Kidney (tissue), 14 donors: Measurements from ENCODE around the gene KIAA0586. TPM values are rescaled to one million over a fixed set of nuclear protein-coding genes. Genes with fewer than 3 reads are reported as not detected.

Experiments used
- DNase-seq, 5 donors: peaks; one replicate each; pipeline ENCODE4 v3.0.0-alpha.2; 2013 to 2020
- FAIRE-seq: peaks from 2 replicates; lab custom pipeline; 2012; peaks lifted over from hg19 to GRCh38; lab: Jason Lieb, UNC
- H3K27ac ChIP-seq, 2 donors: one replicate each; pipeline ENCODE4 v1.7.0; 2013; ENCODE audit warnings: low read depth in 2 of 2, low read length in 2 of 2, inconsistent platforms in 1 of 2
- H3K27me3 ChIP-seq: one replicate; pipeline ENCODE4 v1.7.1; 2013; ENCODE audit warnings: low read length, inconsistent platforms; ENCODE audit not compliant: control insufficient read depth, insufficient read depth
- H3K36me3 ChIP-seq, 3 donors: one replicate each; pipeline versions ENCODE4 v1.7.0 to v1.7.1; 2013; ENCODE audit warnings: low read length in 3 of 3, control low read depth in 1 of 3, inconsistent platforms in 1 of 3; ENCODE audit not compliant: insufficient read depth in 3 of 3, control insufficient read depth in 2 of 3
- H3K4me1 ChIP-seq, 3 donors: one replicate each; pipeline versions ENCODE4 v1.7.0 to v1.7.1; 2013; ENCODE audit warnings: low read length in 3 of 3, inconsistent platforms in 1 of 3, low read depth in 1 of 3; ENCODE audit not compliant: control insufficient read depth in 2 of 3, insufficient read depth in 2 of 3
- H3K4me3 ChIP-seq, 3 donors: one replicate each; pipeline versions ENCODE4 v1.7.0 to v1.8.1; 2013; ENCODE audit warnings: low read length in 3 of 3, control low read depth in 1 of 3, inconsistent platforms in 1 of 3
- H3K9ac ChIP-seq, 3 donors: one replicate each; pipeline versions ENCODE4 v1.7.0 to v1.7.1; 2013; ENCODE audit warnings: low read length in 3 of 3, control low read depth in 1 of 3, inconsistent platforms in 1 of 3
- H3K9me3 ChIP-seq, 3 donors: one replicate each; pipeline versions ENCODE4 v1.7.0 to v1.7.1; 2013; ENCODE audit warnings: low read length in 3 of 3, control low read depth in 1 of 3, inconsistent platforms in 1 of 3; ENCODE audit not compliant: control insufficient read depth in 2 of 3, insufficient read depth in 1 of 3
- CTCF ChIP-seq: IDR thresholded peaks from 3 replicates; pipeline ENCODE4 v1.5.1; 2012; ENCODE audit warnings: mild to moderate bottlenecking, moderate library complexity, borderline replicate concordance; ENCODE audit not compliant: insufficient read depth; ENCODE audit errors: extremely low read depth
- intact Hi-C: fragments of 100-400 bp; cut with DNase I; formaldehyde crosslinking; loops from one replicate; pipeline ENCODE4 v1.11.1; 2022
- polyA plus RNA-seq: library from polyadenylated mRNA; stranded (reverse); fragments of 350-450 nt; fragmentation: Illumina TruSeq; extraction: RNeasy Lipid Tissue Mini Kit (QIAGEN cat#74804); gene quantifications from one replicate; pipeline ENCODE4 v1.2.3, GENCODE V29; 2014; ENCODE audit warnings: low read depth, low replicate concordance; ENCODE audit not compliant: insufficient read depth
- total RNA-seq: library from RNA; stranded (reverse); fragmentation: NEBNext Ultra II Directional; extraction: Animal tissue kit (Norgen Biotek cat#: 25700); gene quantifications from one replicate; pipeline ENCODE4 v1.2.1, GENCODE V29; 2021
- donor health status: control.
- donor health status: control.
- donor health status: control.
- donor health status: control.
- donor health status: control.
- donor health status: DM: yes; HTN: yes; CAD: no.
- donor health status: Normal renal cell carcinoma (clear cell type).

Gene KIAA0586
- total and polyA plus RNA-seq, 2 donors from 2014 or later = 4.7 to 16.8 TPM

- Histone ChIP-seq H3K4me1 (no peaks in the 10 kb centered on the region), H3K27me3 (no peaks in the 10 kb centered on the region), H3K9ac (no peak overlapping the region), H3K36me3 (no peaks in the 10 kb centered on the region), H3K4me3 (no peak overlapping the region), H3K27ac (no peak overlapping the region), H3K9me3 (no peaks in the 10 kb centered on the region)
- FAIRE-seq (no peak), DNase-seq (no peak)
- TF ChIP-seq CTCF = no peak
- intact Hi-C loops = no loop called here
Observed at GRCh38 chr14:58598028-58598803, 170.7 kb downstream of the KIAA0586 start.

GRCh38 chr14:58598804-58599525 lies 171.4 kb downstream of the KIAA0586 start:
- Histone ChIP-seq H3K9me3 (no peaks in the 10 kb centered on the region), H3K4me3 (no peak overlapping the region), H3K27me3 (no peaks in the 10 kb centered on the region), H3K36me3 (no peaks in the 10 kb centered on the region), H3K4me1 (no peaks in the 10 kb centered on the region), H3K27ac (no peak overlapping the region), H3K9ac (no peak overlapping the region)
- DNase-seq = no peak
- TF ChIP-seq CTCF = no peak
- intact Hi-C loops = no loop called here
- FAIRE-seq = no peak

- no peak overlapping the region for H3K9ac ChIP-seq
- H3K4me1 ChIP-seq = no peaks in the 10 kb centered on the region
- no peak for TF ChIP-seq CTCF
- H3K9me3 ChIP-seq = no peaks in the 10 kb centered on the region
- intact Hi-C loops = no loop called here
- DNase-seq (no peak), FAIRE-seq (no peak)
- no peaks in the 10 kb centered on the region for H3K36me3 ChIP-seq
- no peaks in the 10 kb centered on the region for H3K27me3 ChIP-seq
- no peak overlapping the region for H3K4me3 ChIP-seq
- no peak overlapping the region for H3K27ac ChIP-seq
Observed at GRCh38 chr14:58599707-58600106, 172.2 kb downstream of the KIAA0586 start.

Other genes with a start within 250 kb of the KIAA0586 start
- 68.1 TPM for gene ACTR10, start 227.6 kb upstream of the KIAA0586 start, total RNA-seq
- gene ACTR10, start 227.6 kb upstream of the KIAA0586 start, polyA plus RNA-seq = 96.6 TPM
- 151 TPM for gene PSMA3, start 182.9 kb upstream of the KIAA0586 start, total RNA-seq
- 164 TPM for gene PSMA3, start 182.9 kb upstream of the KIAA0586 start, polyA plus RNA-seq
- gene ARID4A, start 129.2 kb upstream of the KIAA0586 start, total RNA-seq = 32.5 TPM
- 3.9 TPM for gene ARID4A, start 129.2 kb upstream of the KIAA0586 start, polyA plus RNA-seq
- not detected for gene TOMM20L, start 31.8 kb upstream of the KIAA0586 start, total RNA-seq
- gene TOMM20L, start 31.8 kb upstream of the KIAA0586 start, polyA plus RNA-seq = not detected
- 32.8 TPM for gene TIMM9, start 188 bp upstream of the KIAA0586 start, total RNA-seq
- gene TIMM9, start 188 bp upstream of the KIAA0586 start, polyA plus RNA-seq = 80.1 TPM
- 18.6 TPM for gene DACT1, start 210.2 kb downstream of the KIAA0586 start, total RNA-seq
- 2.1 TPM for gene DACT1, start 210.2 kb downstream of the KIAA0586 start, polyA plus RNA-seq